ENCODE results near the gene PDSS2. TPM values are rescaled to one million over a fixed set of nuclear protein-coding genes. Genes with fewer than 3 reads are reported as not detected.
A peak's percentile ranks its signal among the peaks of the same experiment; 100 is the strongest.
"Not testable (repeated sequence)": the region's sequence is repeated elsewhere in the genome, so short reads cannot be mapped to it uniquely, and the experiment has no call there.

PDSS2 gene
- total RNA-seq, 2 experiments from 2014 or later = 13.7 to 14.1 TPM

DNA sequence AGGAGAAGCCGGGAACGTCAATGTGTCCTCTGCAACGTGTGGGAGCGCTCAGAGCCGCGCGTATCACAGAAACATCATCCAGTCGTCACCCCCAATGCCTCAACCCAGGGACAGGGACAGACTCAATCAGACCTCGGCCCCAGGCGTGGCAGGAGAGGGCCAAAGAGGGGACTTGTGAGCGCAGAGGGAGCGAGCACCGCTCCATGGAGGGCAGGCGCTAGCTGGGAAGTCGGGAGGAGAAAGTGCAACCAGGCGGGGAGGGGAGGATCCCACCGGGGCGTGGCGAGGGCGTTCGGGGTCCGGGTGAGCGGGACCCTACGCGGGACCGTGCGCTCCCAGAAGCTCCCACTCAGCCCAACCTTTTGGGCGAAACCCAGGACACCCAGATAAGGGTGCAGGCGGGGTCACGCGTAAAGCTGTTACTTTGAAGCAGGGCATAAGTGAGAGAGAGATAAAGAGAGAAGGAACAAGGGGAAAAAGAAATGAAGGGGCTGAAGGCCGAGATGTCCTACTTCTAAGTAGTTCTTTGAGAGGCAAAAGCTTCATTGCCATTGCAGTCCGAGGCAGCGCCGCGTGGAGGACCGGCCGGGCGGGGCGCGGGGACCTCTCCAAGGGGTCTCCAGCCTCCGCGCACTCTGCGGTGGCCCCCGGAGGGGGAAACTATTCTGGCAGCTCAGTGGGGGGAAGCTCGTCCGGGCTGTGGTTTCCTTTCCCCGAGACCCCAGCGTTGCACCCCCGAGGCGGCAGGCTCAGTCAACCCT lies 29.7 kb upstream of the PDSS2 start:
- Mint-ChIP-seq H3K4me3 (peak overlapping the region; percentile 85), H3K36me3 (no peaks in the 10 kb centered on the region), H3K27ac (peak overlapping the region; percentile 12), H3K27me3 (peaks cover 52% of the 10 kb centered on the region), H3K4me1 (peaks cover 13% of the 10 kb centered on the region), H3K9me3 (no peaks in the 10 kb centered on the region)
- DNase-seq = peak; percentile 14

DNA sequence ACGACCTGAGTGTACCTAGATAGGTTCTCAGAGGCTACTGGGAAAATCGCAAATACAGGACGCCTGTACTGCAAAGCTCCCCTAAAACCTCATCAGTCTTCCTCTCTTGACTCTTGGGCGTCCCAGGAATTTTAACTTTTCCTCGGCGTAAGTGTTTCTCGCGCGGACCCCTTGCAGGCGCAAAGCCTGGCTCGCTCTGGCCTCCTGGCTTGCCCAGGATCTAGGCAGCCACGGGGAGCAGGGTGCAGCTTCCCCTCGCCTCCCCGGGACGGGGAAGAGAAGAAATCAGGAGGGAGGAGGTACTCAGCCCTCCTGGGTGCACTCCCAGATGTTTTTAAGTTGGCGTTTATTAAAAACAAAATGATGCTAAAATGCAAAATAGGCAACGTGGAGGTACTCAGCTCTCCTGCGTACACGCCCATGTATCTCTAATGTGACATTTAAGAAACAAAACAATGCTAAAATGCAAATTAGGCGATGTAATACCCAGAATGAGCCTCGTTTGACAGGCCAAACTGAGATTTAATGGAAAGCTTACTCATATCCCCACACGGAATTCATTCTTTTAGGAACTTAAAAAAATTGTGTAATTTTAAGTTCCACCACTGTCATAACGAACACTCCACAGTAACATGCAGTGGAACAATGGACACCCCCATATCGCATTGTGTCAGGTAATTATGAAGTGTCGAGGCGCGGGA lies 29.0 kb upstream of the PDSS2 start:
- Mint-ChIP-seq H3K36me3 (no peaks in the 10 kb centered on the region), H3K27ac (peak overlapping the region; percentile 12), H3K4me1 (peaks cover 13% of the 10 kb centered on the region), H3K4me3 (peak overlapping the region; percentile 85), H3K27me3 (peaks cover 52% of the 10 kb centered on the region), H3K9me3 (no peaks in the 10 kb centered on the region)
- DNase-seq = no peak

DNA sequence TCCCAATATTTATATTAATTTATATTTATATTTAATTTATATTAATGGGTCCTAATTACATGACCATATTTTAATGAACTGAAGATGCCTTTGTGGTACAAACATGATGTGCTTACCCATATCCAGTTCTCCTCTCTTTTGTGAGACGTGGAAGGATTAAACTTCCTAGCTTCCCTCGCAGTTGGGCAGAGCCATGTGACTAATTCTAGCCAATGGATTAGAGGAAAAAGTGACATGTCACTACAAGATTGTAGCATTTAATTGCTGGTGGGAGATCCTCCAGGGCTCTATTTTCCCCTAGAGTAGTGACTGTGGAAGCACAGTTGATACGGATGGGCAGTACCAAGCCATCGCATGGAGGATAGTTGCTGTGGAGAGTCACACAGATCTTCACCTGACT lies 25.8 kb upstream of the PDSS2 start:
- H3K4me1 Mint-ChIP-seq = peaks cover 10% of the 10 kb centered on the region
- H3K27me3 Mint-ChIP-seq = peaks cover 61% of the 10 kb centered on the region
- no peaks in the 10 kb centered on the region for H3K36me3 Mint-ChIP-seq
- no peak for DNase-seq
- H3K9me3 Mint-ChIP-seq = no peaks in the 10 kb centered on the region
- no peak overlapping the region for H3K4me3 Mint-ChIP-seq
- no peak overlapping the region for H3K27ac Mint-ChIP-seq

DNA sequence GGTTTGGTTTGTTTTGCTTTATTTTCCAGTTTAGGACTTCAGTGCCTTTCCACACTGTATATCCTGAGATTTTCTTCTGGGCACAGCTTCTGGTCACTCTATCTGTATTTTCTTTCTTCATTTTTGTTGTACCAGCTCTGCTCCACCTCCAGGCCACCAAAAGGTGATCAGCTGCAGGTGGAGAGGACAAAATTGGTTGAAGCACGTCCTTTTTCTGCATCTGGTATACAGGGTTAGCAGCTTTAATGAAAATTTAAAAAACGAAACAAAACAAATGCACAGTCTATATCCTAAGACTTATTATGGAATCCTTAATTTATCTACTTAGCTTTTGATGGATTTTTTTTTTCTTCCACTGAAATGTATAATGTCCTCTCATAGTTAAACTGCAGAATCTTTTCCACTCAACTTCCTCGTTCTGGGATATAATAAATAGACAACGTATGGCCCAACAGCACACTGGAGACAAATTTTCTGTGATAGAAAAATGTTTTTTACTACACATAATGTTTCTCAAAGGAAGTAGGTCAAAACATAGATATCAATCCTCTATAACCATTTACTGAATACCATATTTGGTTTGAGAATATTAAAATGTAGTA lies 19.8 kb upstream of the PDSS2 start:
- H3K4me3 Mint-ChIP-seq = no peak overlapping the region
- H3K4me1 Mint-ChIP-seq = no peaks in the 10 kb centered on the region
- no peak overlapping the region for H3K27ac Mint-ChIP-seq
- H3K9me3 Mint-ChIP-seq = no peaks in the 10 kb centered on the region
- peaks cover 25% of the 10 kb centered on the region for H3K27me3 Mint-ChIP-seq
- no peak for DNase-seq
- H3K36me3 Mint-ChIP-seq = no peaks in the 10 kb centered on the region

DNA sequence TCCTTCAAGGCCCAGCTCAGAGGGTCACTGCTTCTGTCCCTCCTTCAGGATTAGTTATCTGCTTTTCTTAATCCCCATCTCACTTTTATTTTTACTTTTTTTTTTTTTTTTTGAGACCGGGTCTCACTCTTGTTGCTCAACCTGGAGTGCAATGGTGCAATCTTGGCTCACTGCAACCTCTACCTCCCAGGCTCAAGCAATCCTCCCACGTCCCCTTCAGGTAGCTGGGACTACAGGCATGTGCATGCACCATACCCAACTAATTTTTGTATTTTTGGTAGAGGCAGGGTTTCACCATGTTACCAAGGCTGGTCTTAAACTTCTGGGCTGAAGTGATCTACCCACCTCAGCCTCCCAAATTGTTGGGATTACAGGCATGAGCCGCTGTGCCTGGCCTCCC lies 16.5 kb upstream of the PDSS2 start:
- not testable (repeated sequence) for H3K4me1 Mint-ChIP-seq

DNA sequence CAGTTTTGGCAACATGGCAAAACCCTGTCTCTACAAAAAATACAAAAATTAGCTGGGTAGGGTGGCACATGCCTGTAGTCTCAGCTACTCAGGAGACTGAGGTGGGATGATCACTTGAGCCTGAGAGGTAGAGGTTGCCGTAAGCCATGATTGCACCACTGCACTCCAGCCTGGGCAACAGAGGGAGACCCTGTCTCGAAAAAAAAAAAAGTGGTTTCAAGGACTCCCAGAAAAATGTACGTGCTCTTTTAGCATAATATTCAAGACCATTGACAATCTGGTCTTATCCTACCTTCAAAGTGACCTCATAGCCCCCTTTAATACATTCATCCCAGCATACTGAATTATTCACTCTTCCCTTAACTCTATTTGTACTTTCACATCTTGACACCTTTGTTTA lies 16.0 kb upstream of the PDSS2 start:
- not testable (repeated sequence) for H3K27ac Mint-ChIP-seq, H3K4me1 Mint-ChIP-seq, H3K36me3 Mint-ChIP-seq

More for the DNA sequence above, 16.5 kb upstream of the PDSS2 start:
- not testable (repeated sequence) for H3K4me3 Mint-ChIP-seq, DNase-seq, H3K36me3 Mint-ChIP-seq, H3K9me3 Mint-ChIP-seq, H3K27ac Mint-ChIP-seq
- H3K27me3 Mint-ChIP-seq = peaks cover 15% of the 10 kb centered on the region

DNA sequence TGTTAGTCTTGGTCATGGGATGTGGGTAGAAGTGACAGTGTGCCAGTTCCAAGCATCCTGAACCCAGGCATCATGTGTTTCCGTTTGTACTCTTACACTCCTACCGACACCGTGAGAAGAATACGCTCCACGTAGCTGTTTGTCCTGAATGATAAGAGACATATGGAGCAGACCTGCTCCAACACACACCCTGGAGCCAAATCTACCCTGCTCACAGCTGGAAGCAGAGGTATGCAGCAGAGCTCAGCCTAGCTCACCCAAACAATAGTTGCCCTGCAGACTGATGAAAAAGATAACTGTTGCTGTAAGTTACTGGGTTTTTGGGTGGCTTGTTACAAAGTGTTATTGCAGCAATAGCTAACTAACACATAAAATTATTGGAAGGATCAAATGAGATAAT lies 14.3 kb upstream of the PDSS2 start:
- no peaks in the 10 kb centered on the region for H3K36me3 Mint-ChIP-seq
- H3K9me3 Mint-ChIP-seq = no peaks in the 10 kb centered on the region
- H3K4me3 Mint-ChIP-seq = no peak overlapping the region
- no peaks in the 10 kb centered on the region for H3K4me1 Mint-ChIP-seq
- peaks cover 16% of the 10 kb centered on the region for H3K27me3 Mint-ChIP-seq
- no peak for DNase-seq
- no peak overlapping the region for H3K27ac Mint-ChIP-seq

More for the DNA sequence above, 16.0 kb upstream of the PDSS2 start:
- not testable (repeated sequence) for H3K4me3 Mint-ChIP-seq, H3K9me3 Mint-ChIP-seq, DNase-seq
- H3K27me3 Mint-ChIP-seq = peaks cover 15% of the 10 kb centered on the region

DNA sequence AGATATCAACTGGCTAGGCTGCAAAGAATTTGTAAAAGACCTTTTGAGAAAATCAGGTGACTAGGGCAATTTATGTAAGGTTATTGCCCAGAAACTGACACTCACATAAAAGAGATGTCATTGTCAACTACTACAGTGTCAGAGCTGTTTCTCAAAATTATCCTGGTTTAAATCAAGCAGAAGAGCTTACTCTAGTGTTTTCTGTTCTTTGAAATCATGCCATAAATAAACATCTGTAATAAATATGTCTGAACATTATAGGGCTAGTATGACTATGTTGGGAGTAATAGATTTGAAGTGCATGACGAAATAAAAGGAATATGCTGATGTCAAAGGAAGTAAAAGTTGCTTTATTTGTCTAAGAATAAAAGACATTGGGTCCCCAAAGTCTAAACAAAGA lies 11.0 kb upstream of the PDSS2 start:
- peaks cover 15% of the 10 kb centered on the region for H3K27me3 Mint-ChIP-seq
- H3K4me3 Mint-ChIP-seq = no peak overlapping the region
- H3K9me3 Mint-ChIP-seq = no peaks in the 10 kb centered on the region
- no peaks in the 10 kb centered on the region for H3K4me1 Mint-ChIP-seq
- no peaks in the 10 kb centered on the region for H3K36me3 Mint-ChIP-seq
- DNase-seq = no peak
- H3K27ac Mint-ChIP-seq = no peak overlapping the region

DNA sequence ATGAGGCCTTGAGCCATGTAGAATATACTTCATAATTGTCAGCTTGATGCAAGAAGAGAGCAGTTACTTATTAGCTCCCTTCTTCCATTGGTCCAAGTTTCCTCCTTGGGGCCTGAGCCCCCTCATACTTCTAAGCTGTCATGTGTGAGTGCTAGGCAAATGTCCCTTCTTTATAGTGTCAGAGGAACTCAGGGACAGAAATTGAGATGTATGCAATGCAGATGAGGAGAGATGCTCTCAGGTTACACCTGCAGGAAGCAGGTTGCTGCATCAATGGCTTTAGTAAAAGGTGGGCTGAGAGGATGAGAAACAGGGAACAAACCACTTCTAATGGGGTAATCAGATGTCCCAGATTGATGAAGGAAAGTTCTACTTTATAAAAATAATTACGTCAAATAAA lies 6.7 kb upstream of the PDSS2 start:
- Mint-ChIP-seq H3K4me3 (no peak overlapping the region), H3K27me3 (peaks cover 11% of the 10 kb centered on the region), H3K36me3 (no peaks in the 10 kb centered on the region), H3K4me1 (no peaks in the 10 kb centered on the region), H3K27ac (no peak overlapping the region), H3K9me3 (no peaks in the 10 kb centered on the region)
- DNase-seq = no peak

DNA sequence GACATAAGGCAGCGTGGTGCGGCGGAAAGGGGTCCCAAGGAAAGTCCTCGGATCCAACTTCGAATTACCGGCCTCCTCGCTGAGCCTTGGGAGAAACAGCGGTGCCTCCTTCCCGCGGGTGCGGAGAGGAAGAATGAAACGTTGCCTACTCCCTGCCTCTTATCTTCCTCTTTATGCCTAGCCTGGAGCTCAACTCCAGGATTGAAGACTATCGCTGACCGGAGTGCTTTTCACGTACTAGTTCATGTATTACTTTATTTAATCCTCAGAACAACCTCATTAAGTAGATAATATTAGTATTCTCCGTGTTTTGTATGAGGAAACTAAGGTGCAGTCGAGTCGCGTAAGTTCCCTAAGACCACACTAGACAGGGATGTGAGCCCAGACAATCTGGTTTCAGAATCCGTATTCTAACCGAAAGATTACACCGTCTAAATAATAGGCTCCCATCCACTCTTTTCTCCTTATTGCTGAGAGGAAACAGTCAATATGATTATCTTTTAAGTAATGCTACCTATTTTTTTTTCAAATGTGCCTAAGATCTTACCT lies 793 bp upstream of the PDSS2 start:
- Mint-ChIP-seq H3K36me3 (peaks cover 1% of the 10 kb centered on the region), H3K27ac (peak overlapping the region; percentile 90), H3K27me3 (no peaks in the 10 kb centered on the region), H3K4me1 (peaks cover 18% of the 10 kb centered on the region), H3K4me3 (peak overlapping the region; percentile 90), H3K9me3 (no peaks in the 10 kb centered on the region)
- no peak for DNase-seq

DNA sequence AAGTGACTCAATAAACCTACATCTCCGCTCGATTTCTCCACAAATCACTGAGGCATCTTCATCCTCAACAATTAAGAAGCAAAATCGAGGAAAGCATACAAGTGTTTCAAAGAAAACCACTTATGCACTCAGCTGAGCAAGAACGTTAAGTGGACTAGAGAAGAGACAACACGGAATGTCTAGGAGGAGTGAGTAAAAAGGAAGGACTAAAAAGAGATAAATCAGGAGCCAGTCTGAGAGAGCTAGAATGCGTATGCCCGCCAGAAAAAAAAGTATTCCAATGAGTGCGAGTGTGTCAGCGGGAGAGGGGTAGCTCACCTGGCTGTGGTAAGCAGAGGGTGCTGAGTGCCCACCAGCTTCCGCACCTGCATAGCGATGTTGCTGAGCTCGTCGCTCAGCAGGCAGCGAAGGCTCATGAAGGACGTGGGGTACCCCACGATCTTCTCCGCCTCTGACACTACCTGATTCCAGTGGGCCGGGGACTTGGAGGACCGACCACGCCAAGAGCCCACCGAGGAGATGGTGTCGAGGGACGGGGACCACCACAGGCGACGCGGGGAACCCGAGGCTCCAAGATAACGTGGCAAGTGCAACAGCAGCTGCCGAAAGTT lies 587 bp downstream of the PDSS2 start:
- Mint-ChIP-seq H3K27me3 (no peaks in the 10 kb centered on the region), H3K36me3 (peaks cover 1% of the 10 kb centered on the region)

DNA sequence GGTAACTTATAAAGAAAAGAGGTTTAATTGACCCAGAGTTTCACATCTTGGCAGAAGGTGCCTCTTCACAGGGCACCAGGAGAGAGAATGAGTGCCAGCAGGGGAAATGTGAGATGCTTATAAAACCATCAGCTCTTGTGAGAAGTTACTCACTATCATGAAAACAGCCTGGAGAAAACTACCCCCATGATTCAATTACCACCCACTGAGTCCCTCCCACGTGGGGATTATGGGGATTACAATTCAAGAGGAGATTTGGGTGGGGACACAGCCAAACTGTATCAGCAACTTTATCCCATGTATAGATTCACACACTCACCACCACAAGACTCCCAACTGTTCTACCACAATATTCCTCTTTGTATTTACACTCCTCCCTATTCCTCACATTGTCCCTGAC lies 10.6 kb downstream of the PDSS2 start:
- Mint-ChIP-seq H3K4me1 (no peaks in the 10 kb centered on the region), H3K27ac (no peak overlapping the region), H3K9me3 (peaks cover 24% of the 10 kb centered on the region), H3K36me3 (peaks cover 61% of the 10 kb centered on the region), H3K4me3 (no peak overlapping the region), H3K27me3 (no peaks in the 10 kb centered on the region)
- DNase-seq = no peak

More for the DNA sequence above, 587 bp downstream of the PDSS2 start:
- H3K27ac Mint-ChIP-seq = peak overlapping the region; percentile 90
- H3K4me1 Mint-ChIP-seq = peaks cover 24% of the 10 kb centered on the region
- peak; percentile 36 for DNase-seq
- no peaks in the 10 kb centered on the region for H3K9me3 Mint-ChIP-seq
- peak overlapping the region; percentile 90 for H3K4me3 Mint-ChIP-seq

DNA sequence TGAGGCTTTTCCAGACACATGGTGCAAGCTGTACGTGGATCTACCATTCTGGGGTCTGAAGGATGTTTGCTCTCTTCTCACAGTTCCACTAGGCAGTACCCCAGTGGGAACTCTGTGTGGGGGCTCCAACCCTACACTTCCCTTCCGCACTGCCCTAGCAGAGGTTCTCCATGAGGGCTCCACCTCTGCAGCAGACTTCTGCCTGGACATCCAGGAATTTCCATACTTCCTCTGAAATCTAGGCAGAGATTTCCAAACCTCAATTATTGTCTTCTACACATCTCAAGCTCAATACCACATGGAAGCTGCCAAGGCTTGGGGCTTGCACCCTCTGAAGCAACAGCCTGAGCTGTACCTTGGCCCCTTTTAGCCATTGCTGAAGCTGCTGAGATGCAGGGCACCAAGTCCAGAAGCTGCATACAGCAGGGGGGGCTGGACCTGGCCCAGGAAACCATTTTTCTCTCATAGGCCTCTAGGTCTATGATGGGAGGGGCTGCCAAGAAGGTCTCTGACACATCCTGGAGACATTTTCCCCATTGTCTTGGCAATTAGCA lies 11.6 kb downstream of the PDSS2 start:
- no peak for DNase-seq
- no peak overlapping the region for H3K4me3 Mint-ChIP-seq
- H3K9me3 Mint-ChIP-seq = peaks cover 24% of the 10 kb centered on the region
- no peak overlapping the region for H3K27ac Mint-ChIP-seq
- peaks cover 8% of the 10 kb centered on the region for H3K4me1 Mint-ChIP-seq
- no peaks in the 10 kb centered on the region for H3K27me3 Mint-ChIP-seq
- peaks cover 60% of the 10 kb centered on the region for H3K36me3 Mint-ChIP-seq

DNA sequence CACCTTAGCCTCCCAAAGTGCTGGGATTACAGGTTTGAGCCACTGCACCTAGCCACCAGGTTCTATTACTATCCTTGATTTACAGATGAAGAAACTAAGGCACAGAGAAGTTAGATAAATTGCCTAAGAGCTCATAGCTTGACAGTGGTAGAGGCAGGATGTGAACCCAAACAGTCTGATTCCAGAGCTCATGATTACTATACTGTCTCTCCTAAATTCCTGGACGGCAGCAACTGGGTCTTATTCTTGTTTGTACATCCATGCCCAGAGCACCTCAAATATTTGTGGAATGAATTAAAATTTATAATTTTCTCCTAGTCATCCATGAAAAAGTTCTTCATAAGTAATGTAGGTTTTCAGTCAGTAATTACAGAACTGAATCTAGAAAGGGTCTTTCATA lies 15.1 kb downstream of the PDSS2 start:
- Mint-ChIP-seq H3K36me3 (peaks cover 38% of the 10 kb centered on the region), H3K9me3 (peaks cover 16% of the 10 kb centered on the region), H3K27ac (no peak overlapping the region), H3K4me1 (peaks cover 14% of the 10 kb centered on the region), H3K4me3 (no peak overlapping the region), H3K27me3 (no peaks in the 10 kb centered on the region)
- DNase-seq = no peak

Measured in activated naive CD8-positive, alpha-beta T cell treated with anti-CD3 and anti-CD28 coated beads for 36 hours (primary cell).